Fibroblast of skin of right quadriceps (primary cell): ENCODE data around the gene DEFB116.
"Not testable (repeated sequence)": the region's sequence is repeated elsewhere in the genome, so short reads cannot be mapped to it uniquely, and the experiment has no call there.

Source experiments
- DNase-seq: peaks from one replicate; pipeline ENCODE4 v3.0.0-alpha.2; 2013

DEFB116 gene, protein sequence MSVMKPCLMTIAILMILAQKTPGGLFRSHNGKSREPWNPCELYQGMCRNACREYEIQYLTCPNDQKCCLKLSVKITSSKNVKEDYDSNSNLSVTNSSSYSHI

GRCh38 chr20:31308535-31309162 is at the start of gene DEFB116:
Gene DEFB116 (minus strand): TSS chr20:31308585. CDS start chr20:31308585, 0 bp downstream.
- no peak for DNase-seq

GRCh38 chr20:31355981-31356380 is 47.6 kb upstream of the DEFB116 start:
- no peak for DNase-seq

DNA sequence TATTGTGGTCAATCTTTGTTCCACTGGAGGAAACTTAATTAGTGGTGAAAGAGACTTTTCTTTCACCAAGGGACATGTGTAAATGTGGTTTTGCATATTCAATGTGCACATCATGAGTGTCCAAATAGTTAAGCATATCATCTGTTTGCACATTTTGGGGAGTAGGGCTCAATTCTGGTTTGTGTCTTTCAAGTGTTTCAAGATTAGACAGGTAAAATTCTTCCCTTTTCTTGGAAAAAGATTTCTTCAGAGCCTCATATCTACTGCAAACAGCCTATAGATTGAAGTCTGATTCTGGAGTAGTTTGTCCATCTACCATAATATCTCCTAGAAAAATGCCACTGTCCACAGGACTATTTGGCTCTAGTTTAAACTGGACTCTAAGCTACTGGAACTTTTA is 33.1 kb upstream of the DEFB116 start:
- no peak for DNase-seq

DNA sequence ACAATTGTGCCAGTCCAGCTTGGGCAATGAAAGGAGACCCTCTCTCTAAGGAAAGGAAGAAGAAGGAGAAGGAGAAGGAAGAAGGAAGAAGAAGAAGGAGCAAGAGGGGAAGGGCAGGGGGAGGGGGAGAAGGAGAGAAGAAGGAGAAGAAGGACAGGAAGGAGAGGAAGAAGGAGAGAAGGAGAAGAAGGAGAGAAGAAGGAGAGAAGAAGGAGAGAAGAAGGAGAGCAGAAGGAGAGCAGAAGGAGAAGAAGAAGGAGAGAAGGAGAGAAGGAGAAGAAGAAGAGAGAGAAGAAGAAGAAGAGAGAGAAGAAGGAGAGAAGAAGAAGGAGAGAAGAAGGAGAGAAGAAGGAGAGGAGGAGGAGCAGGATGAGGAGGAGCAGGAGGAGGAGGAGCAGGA is 22.5 kb upstream of the DEFB116 start:
- no peak for DNase-seq

GRCh38 chr20:31322504-31322903 is 14.1 kb upstream of the DEFB116 start:
- no peak for DNase-seq

- not testable (repeated sequence) for DNase-seq
These were observed 23.4 kb downstream of the DEFB116 start for GRCh38 chr20:31284964-31285363.

DNA sequence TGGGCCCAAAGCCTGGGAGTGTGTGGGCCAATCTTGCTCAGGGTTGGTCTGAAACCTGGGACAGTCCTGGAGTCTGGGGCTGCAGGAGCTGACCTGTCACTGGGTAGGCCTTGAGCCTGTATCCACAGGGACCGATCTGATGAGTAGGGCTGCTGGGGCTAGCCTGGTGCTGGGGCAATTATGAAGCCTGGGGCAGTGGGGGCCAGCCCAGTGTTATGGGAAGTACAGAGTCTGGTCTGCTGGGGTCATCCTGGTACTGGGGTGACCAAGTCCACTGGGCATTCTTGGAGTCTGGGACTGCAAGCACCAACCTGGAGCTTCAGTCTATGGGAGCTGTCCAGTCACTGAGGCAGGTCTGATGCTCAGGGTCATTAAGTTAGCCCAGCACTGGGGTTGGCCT is 30.2 kb downstream of the DEFB116 start:
- no peak for DNase-seq

DNA sequence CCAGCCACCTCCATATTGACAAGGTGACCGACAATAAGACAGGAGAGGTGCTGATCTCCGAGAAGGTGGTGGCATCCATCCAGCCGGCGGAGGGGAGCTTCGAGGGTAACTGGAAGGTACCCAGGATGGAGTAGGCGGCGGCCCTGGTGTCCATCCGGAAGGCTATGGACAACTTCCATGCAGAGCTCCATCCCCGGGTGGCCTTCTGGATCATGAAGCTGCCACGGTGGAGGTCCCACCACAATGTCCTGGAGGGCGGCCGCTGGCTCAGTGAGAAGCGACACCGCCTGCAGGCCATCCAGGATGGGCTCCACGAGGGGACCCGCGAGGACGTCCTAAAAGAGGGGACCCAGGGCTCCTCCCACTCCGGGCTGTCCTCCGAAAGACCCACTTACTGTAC is 33.9 kb downstream of the DEFB116 start:
- no peak for DNase-seq

DNA sequence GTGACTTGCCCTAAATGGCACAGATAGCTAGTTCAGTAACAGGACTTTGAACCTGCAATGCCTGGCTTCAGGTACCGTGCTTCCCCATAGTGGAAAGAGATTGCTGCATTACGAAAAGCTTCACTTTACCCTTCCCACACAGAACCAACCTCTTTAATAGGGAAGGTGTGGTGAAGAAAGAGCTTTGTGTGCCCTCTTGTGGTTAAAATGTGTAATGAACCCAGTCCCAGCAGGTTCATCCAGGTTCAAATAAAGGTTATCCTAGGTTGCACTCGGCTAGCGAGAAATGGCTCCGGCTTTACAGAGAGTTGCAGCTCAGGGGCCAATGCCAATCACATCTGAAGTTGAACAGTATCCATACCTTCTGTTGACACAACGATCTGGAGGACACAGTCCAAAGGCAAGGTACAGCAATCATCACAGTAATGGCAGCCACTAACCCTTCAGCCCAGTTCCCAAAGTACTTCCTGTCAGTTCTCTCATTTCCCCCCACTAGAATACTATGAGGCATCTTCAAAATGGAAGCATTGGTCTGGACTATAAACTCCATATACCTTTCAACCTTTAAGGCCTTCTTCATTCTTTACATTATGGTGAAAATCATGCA is 48.0 kb downstream of the DEFB116 start:
- no peak for DNase-seq

DNA sequence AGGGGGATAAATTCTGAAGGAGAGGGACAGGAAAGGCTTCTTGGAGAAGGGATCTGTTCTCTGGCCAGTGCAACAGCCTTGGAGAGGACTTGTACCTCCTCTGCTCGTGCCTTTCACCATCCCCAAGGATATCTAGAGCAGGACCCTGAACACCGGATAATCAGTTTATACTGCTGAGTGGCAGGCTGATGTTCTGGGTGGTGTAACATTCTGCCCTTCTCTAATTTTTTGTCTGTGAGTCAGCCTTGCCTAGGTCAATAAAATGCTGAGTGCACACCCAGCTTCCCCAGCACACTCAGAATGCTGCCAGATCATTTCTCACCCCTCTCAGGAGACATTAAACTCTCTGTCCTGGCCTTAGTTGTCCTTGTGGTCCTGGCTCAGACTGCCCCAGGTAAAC is 51.0 kb downstream of the DEFB116 start, which contains the start of gene DEFB115:
Gene DEFB115, plus strand, starts transcription at position 301 of the 400 bp plus-strand sequence. Its CDS starts 0 bp downstream, at position 301.
- no peak for DNase-seq

GRCh38 chr20:31256959-31257358 is 51.4 kb downstream of the DEFB116 start:
- DNase-seq: no peak
